HG02870 (cell line): ENCODE measurements around the gene ADAMTSL2.

Experiments used
- ATAC-seq: cut with Tn5 transposase; IDR thresholded peaks from one replicate; pipeline ENCODE4 v1.9.1; 2021; ENCODE audit warnings: mild to moderate bottlenecking, moderate library complexity; ENCODE audit not compliant: unreplicated experiment

Gene ADAMTSL2

GRCh38 chr9:133616643-133617405 is 82.3 kb downstream of the ADAMTSL2 start:
- ATAC-seq, result no peak

- ATAC-seq, result no peak
Measured at GRCh38 chr9:133618726-133619125, 84.2 kb downstream of the ADAMTSL2 start.

GRCh38 chr9:133619791-133620190 is 85.3 kb downstream of the ADAMTSL2 start:
- no peak for ATAC-seq

- ATAC-seq, result no peak
Measured at GRCh38 chr9:133621725-133622267, 87.3 kb downstream of the ADAMTSL2 start.

DNA sequence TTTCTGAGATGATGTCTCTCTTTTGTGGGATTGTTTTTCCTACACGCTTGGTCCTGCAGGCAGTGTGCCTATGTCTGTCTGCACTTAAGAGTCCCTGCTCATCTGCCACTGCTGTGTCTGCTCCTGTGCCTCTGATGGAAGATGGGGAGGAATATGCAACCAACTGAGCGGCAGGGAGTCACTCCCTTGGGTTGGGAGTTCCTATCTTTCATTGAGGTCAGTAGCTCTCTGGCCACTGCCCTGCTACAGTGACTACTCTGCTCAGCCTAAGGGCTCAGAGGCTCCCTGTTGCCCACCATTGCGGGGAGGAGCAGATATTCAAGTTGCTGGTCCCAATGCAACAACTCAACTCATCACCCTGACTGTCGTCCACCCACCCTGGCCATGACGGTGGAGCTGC is 88.1 kb downstream of the ADAMTSL2 start:
- ATAC-seq, result no peak
